GM04504 (cell line): ENCODE results near the gene ZC3HAV1L.
"Not testable (repeated sequence)": the region's sequence is repeated elsewhere in the genome, so short reads cannot be mapped to it uniquely, and the experiment has no call there.

Experiments used
- DNase-seq: peaks from one replicate; pipeline ENCODE4 v3.0.0-alpha.2; 2012; ENCODE audit warnings: low read depth

Gene ZC3HAV1L

GRCh38 chr7:139018910-139019309 lies 16.9 kb downstream of the ZC3HAV1L start:
- no peak for DNase-seq

- DNase-seq, result peak; percentile 32
Observed at GRCh38 chr7:139016931-139017511, 18.8 kb downstream of the ZC3HAV1L start.

DNA sequence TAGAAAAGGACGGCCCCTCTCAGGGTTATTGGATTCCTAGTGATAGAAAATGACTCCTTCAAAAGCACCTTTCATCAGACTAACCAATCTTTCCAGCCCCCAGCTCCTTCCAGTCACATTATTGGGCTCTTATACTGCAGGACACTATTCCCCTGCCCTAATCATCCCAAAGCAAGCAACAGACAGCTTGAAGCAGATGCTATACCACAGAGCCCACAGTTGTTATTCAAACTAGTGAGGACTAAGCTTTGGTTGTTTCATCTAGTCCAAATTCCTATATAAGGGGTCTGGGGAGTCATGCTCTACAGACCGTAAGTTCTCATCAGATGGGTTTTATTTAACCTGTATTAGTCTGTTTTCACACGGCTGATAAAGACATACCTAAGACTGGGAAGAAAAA lies 24.5 kb downstream of the ZC3HAV1L start:
- DNase-seq, result no peak

DNA sequence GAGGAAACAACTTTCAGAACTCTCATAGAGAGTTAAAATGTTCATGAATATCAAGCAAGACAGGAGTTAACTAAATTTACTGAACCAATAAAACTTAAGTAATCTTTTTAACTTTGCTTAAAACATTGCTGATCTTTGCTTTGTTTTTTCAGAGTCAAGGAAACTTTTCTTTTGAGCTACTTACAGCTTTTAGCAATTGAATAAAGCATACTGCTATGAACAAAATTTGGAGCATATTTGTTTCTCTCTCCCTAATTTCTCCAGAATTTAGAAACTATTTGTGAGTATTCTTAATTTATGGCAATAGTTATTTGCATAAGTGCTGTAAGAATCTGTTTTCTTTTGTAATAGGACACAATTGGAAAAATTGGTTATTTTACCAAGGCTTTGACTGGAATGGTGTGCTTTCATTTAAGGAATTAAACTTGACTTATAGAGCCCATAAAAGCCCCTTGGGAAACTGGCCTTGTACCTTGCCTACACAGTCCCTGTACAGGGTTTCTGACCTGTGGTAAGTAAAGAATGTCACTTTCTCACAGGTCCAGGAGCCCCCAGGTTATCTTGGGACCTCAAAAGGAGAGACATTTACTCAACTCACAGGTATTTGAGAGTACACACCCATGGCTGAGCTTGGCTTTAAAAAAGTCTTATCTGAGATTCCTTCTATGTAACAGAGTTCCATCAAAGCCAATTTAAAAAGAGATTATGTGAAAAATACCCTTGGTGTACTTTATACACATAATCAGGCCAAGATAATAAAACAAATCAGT lies 31.3 kb downstream of the ZC3HAV1L start:
- no peak for DNase-seq

DNA sequence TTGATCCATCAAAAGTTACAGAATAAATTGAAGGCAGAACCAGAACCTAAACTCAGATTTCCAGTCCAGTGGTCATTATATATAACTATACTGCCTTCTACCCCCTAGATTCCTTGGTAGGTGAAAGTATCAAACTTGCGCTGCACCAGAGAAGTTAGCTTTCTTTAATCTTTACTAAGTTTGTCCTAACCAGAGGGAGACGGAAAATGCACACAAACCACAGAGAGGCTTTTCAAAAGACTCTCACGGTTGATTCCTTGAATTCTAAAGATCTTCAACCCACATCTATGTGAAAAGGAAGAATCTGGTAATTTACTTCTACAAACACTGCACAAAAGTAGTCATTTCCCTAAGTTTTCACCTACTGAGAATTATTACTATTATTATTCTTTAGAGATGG lies 36.4 kb downstream of the ZC3HAV1L start:
- DNase-seq, result no peak

DNA sequence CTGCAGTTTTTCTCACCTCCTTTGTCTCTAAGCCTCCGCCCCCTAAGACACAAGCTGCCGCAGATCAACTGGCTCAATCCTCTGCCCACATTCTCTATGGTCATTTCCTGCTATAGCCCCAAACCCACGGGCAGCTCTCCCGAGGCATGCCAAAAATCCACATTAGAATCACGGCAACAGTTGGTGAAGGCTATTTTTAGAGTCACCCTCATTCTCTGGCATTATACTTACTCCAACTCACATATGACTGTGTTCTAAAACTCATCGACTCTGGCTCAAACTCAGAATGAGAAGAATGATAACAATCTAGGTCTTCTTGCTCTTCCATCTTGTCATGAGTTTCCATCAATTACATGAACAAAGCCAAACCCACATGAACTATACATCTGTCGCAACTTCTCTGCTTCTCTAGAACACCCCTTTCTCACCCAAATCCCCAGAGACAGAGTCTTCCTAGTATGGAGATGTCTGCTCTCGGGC lies 43.8 kb downstream of the ZC3HAV1L start:
- DNase-seq, result peak; percentile 70

DNA sequence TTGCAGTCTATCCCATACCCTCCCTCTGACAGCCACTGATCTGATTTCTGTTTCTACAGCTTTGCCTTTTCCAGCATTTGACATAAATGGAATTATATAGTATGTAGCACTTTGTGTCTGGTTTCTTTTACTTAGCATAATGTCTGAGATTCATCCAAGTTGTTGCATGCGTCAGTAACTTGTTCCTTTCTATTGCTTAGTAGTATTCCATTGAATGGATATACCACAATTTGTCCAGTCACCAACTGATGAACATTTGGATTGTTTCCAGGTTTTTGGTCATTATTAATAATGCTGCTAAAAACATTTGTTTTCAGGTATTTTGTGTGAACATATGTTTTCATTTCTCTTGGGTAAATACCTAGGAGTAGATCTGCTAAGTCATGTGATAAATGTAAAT lies 48.2 kb downstream of the ZC3HAV1L start:
- no peak for DNase-seq

DNA sequence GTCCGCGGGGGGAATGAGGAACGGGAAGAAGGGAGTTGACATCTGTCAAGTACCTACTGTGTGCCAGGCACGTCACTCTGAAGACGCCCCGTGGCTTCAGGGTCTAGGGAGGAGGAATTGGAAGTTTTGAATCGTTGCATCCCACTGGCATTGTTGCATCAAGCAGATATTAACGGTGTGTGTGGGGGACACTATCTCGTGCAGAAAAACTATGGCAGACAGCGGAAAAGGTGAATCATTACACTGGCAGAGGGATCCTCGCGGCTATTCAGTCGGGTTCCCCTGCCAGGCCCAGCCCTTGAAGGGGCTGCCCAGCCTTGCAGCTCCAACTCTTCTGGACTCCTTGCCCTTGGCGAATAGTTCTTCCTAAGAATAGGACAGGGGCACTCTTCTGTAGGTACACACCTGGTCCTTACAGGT lies 53.6 kb downstream of the ZC3HAV1L start:
- DNase-seq, result no peak

DNA sequence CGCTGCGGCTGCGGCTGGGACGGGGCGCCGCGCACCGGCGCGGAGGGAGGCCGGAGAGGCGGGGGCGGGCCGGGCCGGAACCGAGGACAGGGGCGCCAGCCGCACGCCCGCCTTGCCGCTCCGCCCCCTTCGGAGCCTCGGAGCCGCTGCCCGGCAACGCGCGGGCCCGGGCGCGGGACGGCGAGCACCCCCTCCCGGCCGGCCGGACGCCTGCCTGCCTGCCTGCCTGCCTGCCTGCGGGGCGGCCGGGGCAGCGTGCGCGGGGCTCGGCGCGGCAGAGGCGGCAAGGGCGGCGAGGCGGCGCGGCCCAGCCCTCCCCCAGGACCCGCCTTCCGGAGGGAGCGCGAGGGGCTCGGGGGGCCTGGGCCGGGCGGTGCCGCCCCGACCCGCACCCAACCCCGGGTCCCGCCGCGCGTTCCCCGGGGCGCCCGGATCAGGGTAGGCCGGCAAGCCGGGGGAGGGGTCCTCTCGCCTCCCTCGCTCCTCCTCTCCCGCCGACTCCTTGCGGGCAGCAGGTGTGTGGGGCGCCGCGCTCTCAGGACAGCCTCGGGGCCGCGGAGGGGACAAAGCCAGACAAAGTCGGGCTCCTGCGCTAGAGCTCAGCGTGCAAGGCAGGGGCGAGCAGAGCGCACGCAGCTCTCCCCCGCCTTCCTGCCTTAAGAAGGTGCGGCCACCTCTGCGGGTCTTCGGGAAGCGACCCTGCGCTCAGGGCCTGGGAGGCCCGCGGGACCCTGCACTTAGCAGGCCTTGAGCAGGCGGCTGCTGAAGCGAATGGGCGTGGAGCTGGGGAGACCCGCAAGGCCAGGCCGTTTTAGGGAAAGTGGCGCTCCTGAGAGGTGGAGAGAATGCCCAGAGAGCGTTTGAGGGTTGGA lies 54.3 kb downstream of the ZC3HAV1L start, which contains the start of gene KIAA1549:
Gene KIAA1549 (minus strand): TSS at position 58 of the 872 bp plus-strand sequence. CDS start 120 bp downstream, outside the sequence.
- peak; percentile 30 for DNase-seq

GRCh38 chr7:138980563-138981291 lies 55.1 kb downstream of the ZC3HAV1L start:
- no peak for DNase-seq

DNA sequence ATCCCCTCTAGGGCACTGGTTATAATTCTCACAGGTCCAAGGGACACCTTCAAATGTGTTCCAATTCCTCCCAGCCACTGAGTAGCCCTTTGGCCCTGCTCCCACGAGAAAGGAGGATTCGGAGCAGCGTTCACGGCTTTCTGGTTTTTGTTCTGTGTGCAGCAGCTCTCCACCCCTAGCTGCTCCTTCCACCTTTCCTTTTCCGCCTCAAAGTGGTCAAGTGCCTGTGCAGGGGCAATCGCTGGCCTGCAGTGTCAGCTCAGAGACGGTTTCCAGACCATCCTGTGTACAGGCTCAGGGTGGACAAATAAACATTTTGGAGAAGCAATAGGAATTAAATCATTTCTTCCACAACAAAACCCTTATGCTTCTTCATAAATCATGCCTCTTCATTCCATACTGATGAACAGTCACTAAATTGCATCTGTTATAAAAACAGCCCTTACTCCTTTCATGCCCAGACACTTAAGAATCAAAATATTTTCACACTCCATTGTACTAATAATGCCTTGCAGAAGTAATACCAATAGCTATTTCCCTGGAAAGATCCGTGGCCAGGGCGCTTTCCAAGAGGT lies 55.8 kb downstream of the ZC3HAV1L start:
- no peak for DNase-seq

- DNase-seq, result no peak
Observed at GRCh38 chr7:138979226-138979979, 56.4 kb downstream of the ZC3HAV1L start.

DNA sequence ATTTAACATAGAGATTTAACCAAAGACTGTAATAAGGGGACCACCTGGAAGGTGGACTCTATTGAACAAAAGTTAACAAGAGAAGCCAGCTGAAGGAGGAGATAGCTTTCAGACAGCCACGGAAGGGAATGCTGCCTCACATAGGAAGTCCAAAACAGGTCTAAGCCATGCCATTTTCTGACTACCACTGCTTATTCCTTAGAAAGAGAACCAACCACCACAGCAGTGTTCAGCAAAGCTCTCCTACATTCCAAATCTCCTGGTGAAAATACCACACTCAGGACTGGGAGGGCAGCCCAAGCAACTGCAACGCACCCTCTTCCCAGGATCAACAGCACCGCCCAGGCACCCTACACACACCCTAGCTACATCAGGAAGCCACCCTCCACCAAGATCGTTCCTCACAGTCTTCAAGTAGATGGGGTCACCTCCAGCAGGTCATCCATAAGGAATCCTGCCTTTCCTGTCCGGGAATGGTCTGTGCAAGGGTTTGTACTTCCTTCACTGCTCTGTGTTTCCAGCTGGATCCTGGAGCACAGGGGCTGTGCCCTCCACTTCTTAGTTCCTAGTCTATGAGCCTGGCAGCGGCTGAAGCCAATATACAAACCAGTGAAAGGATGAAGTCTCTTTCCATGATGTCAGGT lies 57.2 kb downstream of the ZC3HAV1L start:
- no peak for DNase-seq

DNA sequence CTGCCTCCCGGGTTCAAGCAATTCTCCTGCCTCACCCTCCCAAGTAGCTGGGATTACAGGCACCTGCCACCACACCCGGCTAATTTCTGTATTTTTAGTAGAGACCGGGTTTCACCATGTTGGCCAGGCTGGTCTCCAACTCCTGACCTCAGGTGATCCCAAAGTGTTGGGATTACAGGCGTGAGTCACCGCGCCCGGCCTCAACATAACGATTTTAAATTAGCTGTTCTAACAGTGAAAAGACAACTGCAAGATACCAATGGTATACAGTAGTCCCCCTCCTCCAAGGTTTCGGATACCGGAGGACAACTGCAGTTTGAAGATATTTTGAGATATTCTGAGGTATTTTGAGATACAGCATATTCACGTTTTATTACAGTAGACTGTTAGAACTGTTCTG lies 59.7 kb downstream of the ZC3HAV1L start:
- DNase-seq, result not testable (repeated sequence)
